Subcutaneous adipose tissue (tissue), 4 donors: Measurements from ENCODE around the gene INTS3. TPM values are rescaled to one million over a fixed set of nuclear protein-coding genes. Genes with fewer than 3 reads are reported as not detected.

Experiments
- total RNA-seq, 4 donors: library from RNA; depleted of rRNA; stranded (reverse); fragments of >200 nt; gene quantifications; one replicate each; pipeline ENCODE4 v1.1.0, GENCODE V29; 2016
- TF ChIP-seq, protein P1 (sequence below): fragments of 450-650 bp; IDR thresholded peaks from one replicate; pipeline ENCODE4 v1.5.1; 2016; ENCODE audit warnings: low read depth, mild to moderate bottlenecking, control low read depth, antibody characterized with exemption, moderate library complexity

The INTS3 gene
- total RNA-seq, 4 donors from 2014 or later, result 39.1 to 53.9 (median 47.1) TPM

DNA sequence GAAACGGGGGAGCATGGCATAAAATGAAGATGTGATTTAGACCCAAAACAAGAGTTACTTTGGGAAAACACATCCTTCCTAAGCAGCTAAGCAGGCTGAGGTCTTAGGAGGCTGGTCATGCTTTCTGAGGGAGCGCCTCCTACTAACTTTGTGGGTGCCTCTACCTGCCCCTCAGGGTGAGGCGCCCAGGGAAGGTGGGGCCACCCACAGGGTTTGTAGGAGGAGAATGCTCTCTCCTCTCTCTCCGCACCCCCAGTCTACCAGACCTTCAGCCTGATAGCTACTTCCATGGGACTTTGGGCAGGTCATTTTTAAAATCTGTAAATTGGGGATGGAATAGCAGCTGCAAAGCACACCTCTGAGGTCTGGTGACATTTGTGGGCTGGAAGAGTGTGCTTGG lies 71.2 kb downstream of the INTS3 start:
- TF ChIP-seq, protein P1, sequence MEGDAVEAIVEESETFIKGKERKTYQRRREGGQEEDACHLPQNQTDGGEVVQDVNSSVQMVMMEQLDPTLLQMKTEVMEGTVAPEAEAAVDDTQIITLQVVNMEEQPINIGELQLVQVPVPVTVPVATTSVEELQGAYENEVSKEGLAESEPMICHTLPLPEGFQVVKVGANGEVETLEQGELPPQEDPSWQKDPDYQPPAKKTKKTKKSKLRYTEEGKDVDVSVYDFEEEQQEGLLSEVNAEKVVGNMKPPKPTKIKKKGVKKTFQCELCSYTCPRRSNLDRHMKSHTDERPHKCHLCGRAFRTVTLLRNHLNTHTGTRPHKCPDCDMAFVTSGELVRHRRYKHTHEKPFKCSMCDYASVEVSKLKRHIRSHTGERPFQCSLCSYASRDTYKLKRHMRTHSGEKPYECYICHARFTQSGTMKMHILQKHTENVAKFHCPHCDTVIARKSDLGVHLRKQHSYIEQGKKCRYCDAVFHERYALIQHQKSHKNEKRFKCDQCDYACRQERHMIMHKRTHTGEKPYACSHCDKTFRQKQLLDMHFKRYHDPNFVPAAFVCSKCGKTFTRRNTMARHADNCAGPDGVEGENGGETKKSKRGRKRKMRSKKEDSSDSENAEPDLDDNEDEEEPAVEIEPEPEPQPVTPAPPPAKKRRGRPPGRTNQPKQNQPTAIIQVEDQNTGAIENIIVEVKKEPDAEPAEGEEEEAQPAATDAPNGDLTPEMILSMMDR, result no peak

DNA sequence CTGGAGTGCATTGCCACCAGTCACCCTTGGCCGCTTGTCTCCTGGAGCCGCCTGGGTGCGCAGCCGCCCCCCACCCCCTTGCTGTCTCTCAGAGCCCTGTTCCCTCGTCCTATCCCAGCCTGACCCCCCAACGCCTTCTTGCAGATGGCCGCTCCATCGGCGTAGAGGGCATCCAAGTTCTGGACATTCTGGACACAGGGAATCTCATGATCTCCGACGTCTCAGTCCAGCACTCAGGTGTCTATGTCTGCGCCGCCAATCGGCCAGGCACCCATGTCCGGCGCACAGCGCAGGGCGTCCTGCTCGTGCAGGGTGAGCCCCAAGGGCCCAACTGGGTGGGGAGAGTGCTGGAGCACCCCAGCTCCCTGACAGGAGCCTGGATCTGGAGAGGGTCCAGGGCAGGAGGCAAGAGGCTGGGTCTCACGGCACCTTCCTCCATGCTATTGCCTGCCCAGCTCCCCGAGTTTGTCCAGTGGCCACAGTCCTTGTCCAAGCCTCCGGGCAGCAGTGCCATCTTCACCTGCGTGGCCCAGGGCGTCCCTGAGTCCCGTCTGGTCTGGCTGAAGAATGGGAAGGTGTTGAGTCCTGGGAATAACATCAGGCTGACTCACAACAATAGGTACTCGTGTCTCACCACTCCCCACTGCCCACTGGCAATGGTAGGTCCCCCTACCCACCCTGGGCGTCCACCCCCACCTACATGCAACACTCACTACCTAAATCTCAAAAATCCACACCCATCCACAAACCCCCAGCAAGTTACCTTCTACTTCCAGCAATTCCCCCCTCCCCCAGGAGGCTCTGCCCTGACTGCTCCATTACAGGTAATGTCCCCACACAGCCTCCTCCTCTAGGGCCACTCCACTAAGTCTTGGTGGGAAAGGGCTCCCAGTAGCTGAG lies 72.0 kb downstream of the INTS3 start:
- TF ChIP-seq, protein P1, result no peak

DNA sequence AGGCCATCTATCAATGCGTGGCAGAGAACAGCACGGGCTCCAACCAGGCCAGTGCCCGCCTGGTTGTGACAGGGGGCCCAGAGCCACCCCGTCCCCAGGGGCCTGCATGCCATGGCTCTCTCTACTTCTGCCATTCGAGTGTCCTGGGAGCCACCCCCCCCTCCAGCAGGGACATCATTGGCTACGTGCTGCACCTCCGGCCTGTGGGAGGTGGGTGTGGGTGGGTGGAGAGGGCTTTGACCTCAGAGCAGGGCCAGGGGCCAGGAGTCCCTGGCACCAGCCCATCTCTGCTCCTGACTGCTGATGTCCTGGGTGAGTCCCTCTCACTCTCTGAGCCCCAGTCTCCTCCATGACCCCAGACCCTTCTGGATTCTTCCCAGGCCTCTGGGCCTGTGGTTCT lies 72.7 kb downstream of the INTS3 start:
- TF ChIP-seq, protein P1, result no peak

DNA sequence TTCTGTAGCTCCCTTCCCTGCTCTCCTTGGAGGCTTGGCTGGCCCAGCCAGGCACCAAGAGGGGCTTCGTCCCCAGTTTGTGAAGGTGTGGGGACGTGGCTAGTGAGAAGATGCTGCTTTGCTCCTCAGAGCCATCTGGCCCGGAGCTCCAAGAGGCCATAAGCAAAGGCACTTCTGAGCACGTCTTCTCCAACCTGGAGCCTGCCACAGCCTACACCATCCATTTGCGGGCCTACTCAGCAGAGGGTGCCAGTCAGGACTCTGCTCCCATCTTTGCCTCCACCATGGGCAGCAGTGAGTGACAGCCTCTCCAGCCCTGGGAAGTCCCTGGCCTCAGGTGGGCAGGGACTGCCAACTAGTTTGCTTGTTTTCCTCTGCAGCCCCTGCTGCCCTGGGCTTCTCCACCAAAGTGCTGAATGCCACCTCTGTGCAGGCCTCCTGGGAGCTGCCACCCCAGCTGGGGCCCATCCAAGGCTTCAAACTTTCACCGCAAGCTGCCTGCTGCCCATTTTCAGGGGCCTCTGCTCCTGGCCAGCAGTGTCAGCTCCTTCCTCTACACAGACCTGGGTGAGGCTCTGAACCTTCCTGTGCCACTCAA lies 73.3 kb downstream of the INTS3 start:
- TF ChIP-seq, protein P1, result no peak

DNA sequence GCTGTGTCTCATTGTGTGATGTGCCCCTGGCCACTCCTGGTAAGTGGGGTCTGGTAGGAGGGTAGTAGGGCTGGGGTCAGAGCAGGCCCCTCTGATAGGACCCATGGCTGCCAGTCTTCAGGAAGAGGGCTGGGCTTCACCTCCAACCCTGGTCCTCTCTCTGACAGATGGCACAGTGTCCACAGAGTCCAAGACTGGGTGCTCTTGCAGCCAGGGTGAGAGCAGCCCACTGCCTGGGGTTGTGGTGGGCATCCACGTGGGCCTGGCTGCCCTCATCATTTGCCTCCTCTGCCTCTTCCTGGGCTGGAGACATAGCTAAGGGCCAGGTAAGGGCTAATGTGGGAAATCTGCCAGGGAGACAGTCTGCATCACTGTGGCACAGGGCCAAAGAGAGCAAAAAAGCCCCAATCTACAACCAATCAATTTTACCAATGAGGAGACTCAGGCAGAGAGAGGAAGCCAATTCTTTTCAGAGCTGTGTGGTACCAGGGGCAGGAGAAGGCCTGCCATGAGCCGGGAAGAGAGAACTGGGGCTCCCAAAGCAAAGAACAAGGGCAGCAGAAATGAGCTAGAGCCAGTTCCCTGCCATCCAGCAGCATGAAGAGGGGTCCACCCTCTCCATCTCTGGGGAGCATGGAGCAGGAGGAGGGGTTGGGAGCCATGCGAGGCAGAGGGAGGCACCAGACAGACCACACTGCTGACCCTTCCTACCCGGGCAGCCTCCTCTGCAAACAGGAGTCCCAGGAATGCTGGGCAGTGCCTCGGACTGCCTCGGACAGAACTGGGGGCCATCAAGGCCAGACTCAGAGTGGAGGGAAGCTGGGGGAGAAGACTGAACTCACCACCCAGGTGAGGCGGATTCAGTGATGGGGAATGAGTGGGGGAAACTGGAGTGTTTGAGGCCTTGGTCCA lies 74.2 kb downstream of the INTS3 start:
- TF ChIP-seq, protein P1, result no peak

DNA sequence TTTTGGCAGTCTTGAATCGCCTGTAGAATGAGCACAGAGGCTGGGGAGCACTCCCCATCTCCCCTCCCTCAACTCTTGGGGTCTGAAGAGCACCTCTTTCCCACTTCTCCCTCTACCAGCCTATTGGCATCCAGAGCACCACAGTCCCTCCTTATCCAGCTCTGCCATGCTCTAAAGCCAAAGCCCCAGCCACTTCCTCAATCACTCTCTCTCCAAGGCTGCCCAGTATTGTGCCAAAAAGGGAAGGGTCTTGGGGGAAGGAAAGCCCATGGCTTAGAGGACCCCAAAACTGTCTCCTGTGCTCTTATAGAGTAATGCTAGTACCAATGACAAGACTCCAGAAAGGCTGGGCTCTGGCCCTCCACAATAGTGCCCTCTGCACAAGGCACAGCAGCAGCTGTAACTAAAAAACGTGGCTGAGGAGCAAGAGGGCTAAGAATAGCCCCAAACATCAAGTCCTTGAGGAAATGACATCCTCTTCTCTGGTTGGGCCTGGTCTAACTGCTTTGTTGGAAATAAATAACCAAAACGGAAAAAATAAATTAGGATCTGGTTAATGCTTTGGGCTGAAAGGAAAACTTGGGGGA lies 75.7 kb downstream of the INTS3 start:
- TF ChIP-seq, protein P1, result no peak
